GM19023 (cell line): Measurements from ENCODE around the gene OR2T1.
"Not testable (repeated sequence)": the region's sequence is repeated elsewhere in the genome, so short reads cannot be mapped to it uniquely, and the experiment has no call there.

Source experiments
- ATAC-seq: cut with Tn5 transposase; IDR thresholded peaks from one replicate; pipeline ENCODE4 v1.9.1; 2021; ENCODE audit warnings: mild to moderate bottlenecking, moderate library complexity; ENCODE audit not compliant: unreplicated experiment

OR2T1 gene

GRCh38 chr1:248402748-248403147 lies at the start of gene OR2T1:
Gene OR2T1, plus strand, starts transcription at chr1:248403048. Its CDS starts 3,100 bp downstream, at chr1:248406148.
- no peak for ATAC-seq

GRCh38 chr1:248359415-248359814 lies 43.4 kb upstream of the OR2T1 start:
- ATAC-seq = no peak

GRCh38 chr1:248361121-248361715 lies 41.6 kb upstream of the OR2T1 start, which contains the start of gene OR2T4:
Gene OR2T4, plus strand, starts transcription at chr1:248361665. Its CDS starts 0 bp downstream, at chr1:248361665.
- ATAC-seq = no peak

GRCh38 chr1:248366609-248367008 lies 36.2 kb upstream of the OR2T1 start:
- ATAC-seq = no peak

GRCh38 chr1:248372394-248372793 lies 30.5 kb upstream of the OR2T1 start:
- ATAC-seq = no peak

- ATAC-seq = no peak
Observed at GRCh38 chr1:248373761-248374160, 29.1 kb upstream of the OR2T1 start.

GRCh38 chr1:248375446-248375845 lies 27.4 kb upstream of the OR2T1 start, which contains the start of gene OR2T6:
Gene OR2T6, plus strand, starts transcription at chr1:248375746. Its CDS starts 11,863 bp downstream, at chr1:248387609.
- ATAC-seq = no peak

- ATAC-seq = no peak
Observed at GRCh38 chr1:248376916-248377315, 25.9 kb upstream of the OR2T1 start.

GRCh38 chr1:248380854-248381253 lies 22.0 kb upstream of the OR2T1 start:
- no peak for ATAC-seq

GRCh38 chr1:248388426-248388825 lies 14.4 kb upstream of the OR2T1 start:
- no peak for ATAC-seq

GRCh38 chr1:248393050-248393449 lies 9.8 kb upstream of the OR2T1 start:
- no peak for ATAC-seq

GRCh38 chr1:248404024-248404423 lies 1.2 kb downstream of the OR2T1 start:
- no peak for ATAC-seq

GRCh38 chr1:248406721-248407692 lies 4.2 kb downstream of the OR2T1 start:
- ATAC-seq = no peak

- no peak for ATAC-seq
Observed at GRCh38 chr1:248416226-248416625, 13.4 kb downstream of the OR2T1 start.

- ATAC-seq = no peak
Observed at GRCh38 chr1:248417854-248418253, 15.0 kb downstream of the OR2T1 start.

GRCh38 chr1:248421384-248421783 lies 18.5 kb downstream of the OR2T1 start:
- no peak for ATAC-seq

GRCh38 chr1:248427526-248428191 lies 24.8 kb downstream of the OR2T1 start:
- ATAC-seq = peak; percentile 74

- peak; percentile 95 for ATAC-seq
Observed at GRCh38 chr1:248428192-248428533, 25.3 kb downstream of the OR2T1 start.

- ATAC-seq = not testable (repeated sequence)
Observed at GRCh38 chr1:248431683-248432082, 28.8 kb downstream of the OR2T1 start.

- ATAC-seq = not testable (repeated sequence)
Observed at GRCh38 chr1:248432201-248432600, 29.4 kb downstream of the OR2T1 start.

GRCh38 chr1:248433811-248434415 lies 31.1 kb downstream of the OR2T1 start:
- not testable (repeated sequence) for ATAC-seq
